ENCODE results near the gene ATP1A2. TPM values are rescaled to one million over a fixed set of nuclear protein-coding genes. Genes with fewer than 3 reads are reported as not detected.
A peak's percentile ranks its signal among the peaks of the same experiment; 100 is the strongest.

ATP1A2 gene
- total RNA-seq, 1 donor from 2014 or later, result 93.6 TPM

- Mint-ChIP-seq H3K4me1 (peaks cover 6% of the 10 kb centered on the region), H3K9me3 (no peaks in the 10 kb centered on the region), H3K36me3 (ENCODE audit: low read depth) (no peaks in the 10 kb centered on the region), H3K27ac (ENCODE audit: unreplicated experiment) (no peak overlapping the region), H3K4me3 (no peak overlapping the region), H3K27me3 (ENCODE audit: low read depth) (peaks cover 86% of the 10 kb centered on the region)
- TF ChIP-seq CTCF (conservative IDR thresholded peaks at IDR 0.05), result no peak
- DNase-seq (ENCODE audit: low read depth, low spot score), result no peak
Measured at GRCh38 chr1:160077486-160077885, 38.1 kb upstream of the ATP1A2 start.

DNA sequence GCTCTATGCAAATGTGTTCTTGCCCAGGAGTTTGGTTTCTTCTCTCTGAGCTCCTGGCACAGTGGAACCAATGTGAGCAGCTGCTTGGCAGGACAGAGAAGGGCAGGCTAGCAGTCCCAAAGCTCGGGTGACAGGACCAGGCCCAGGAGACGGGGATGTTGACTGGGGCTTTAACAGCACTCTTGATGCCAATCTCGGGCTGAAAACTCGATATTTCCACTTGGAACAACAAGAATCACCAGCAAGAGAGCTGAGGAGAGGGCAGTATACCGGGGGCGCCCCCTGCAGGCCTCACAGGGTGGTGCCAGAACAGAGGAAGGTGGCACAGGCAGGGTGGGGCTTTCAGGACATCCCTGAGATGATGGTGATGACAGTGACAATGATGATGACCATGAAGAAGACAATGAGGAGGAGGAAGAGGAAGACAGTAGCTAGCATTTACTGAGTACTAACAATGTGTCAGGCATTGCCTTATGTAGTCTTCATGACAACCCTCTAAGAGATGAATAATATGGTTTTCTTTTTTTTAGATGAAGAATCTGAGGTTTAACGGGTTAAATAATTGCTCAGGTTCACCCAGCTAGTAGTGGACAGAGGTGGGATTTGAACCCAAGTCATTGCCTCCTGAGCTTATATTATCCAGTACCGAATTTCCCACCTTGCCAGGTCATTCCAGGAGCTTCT, 36.9 kb upstream of the ATP1A2 start:
- Mint-ChIP-seq H3K27ac (ENCODE audit: unreplicated experiment) (no peak overlapping the region), H3K36me3 (ENCODE audit: low read depth) (no peaks in the 10 kb centered on the region), H3K4me1 (peaks cover 6% of the 10 kb centered on the region), H3K9me3 (no peaks in the 10 kb centered on the region), H3K27me3 (ENCODE audit: low read depth) (peaks cover 87% of the 10 kb centered on the region), H3K4me3 (no peak overlapping the region)
- peak; percentile 76 for TF ChIP-seq CTCF (conservative IDR thresholded peaks at IDR 0.05)
- DNase-seq (ENCODE audit: low read depth, low spot score), result no peak

- TF ChIP-seq CTCF (conservative IDR thresholded peaks at IDR 0.05), result no peak
- Mint-ChIP-seq H3K36me3 (ENCODE audit: low read depth) (peaks cover 3% of the 10 kb centered on the region), H3K4me3 (no peak overlapping the region), H3K27me3 (ENCODE audit: low read depth) (peaks cover 91% of the 10 kb centered on the region), H3K4me1 (peaks cover 10% of the 10 kb centered on the region), H3K27ac (ENCODE audit: unreplicated experiment) (no peak overlapping the region), H3K9me3 (no peaks in the 10 kb centered on the region)
- DNase-seq (ENCODE audit: low read depth, low spot score), result no peak
Measured at GRCh38 chr1:160079448-160079847, 36.1 kb upstream of the ATP1A2 start.

GRCh38 chr1:160080381-160081100, 35.0 kb upstream of the ATP1A2 start:
- H3K27me3 Mint-ChIP-seq (ENCODE audit: low read depth), result peaks cover 92% of the 10 kb centered on the region
- no peaks in the 10 kb centered on the region for H3K9me3 Mint-ChIP-seq
- DNase-seq (ENCODE audit: low read depth, low spot score), result no peak
- H3K4me1 Mint-ChIP-seq, result peaks cover 13% of the 10 kb centered on the region
- H3K36me3 Mint-ChIP-seq (ENCODE audit: low read depth), result peaks cover 3% of the 10 kb centered on the region
- TF ChIP-seq CTCF (conservative IDR thresholded peaks at IDR 0.05), result no peak
- H3K27ac Mint-ChIP-seq (ENCODE audit: unreplicated experiment), result no peak overlapping the region
- no peak overlapping the region for H3K4me3 Mint-ChIP-seq

DNA sequence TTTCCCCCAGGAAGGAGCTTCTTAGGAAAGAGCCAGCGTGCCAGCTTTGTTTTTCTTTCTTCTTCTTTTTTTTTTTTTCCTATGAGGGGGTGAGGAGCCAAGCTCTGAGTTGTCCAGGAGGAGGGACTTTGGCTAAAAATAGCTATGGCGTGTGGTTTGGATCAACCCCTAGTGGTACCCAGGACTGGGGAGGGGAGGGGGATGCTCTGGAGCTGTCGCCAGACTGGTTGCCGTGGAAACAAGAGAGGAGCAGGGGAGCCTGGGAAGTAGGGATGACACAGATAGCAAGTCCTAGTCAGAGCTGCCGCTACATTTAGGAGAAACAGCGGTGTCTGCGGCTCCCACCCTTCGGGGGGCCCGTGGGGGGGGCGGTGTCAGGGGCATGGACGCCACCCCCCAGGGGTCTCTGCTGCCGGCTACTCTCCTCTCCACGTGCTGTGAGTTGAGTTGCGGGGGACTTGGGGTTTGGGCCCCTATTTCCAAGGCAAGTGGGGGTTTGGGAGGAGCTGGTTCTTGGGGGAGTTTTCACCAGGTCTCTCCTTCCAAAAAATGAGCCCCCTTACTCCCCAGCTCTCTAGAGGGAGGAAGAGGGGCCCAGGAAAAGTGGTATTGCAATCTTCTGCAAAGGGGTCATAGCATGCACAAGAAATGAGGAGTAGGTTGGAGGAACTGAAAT, 34.2 kb upstream of the ATP1A2 start, which contains the start of gene KCNJ9:
KCNJ9 (plus strand) TSS at position 278 of the 676 bp plus-strand sequence. CDS start 2,493 bp downstream, outside the sequence.
- Mint-ChIP-seq H3K4me3 (no peak within 1 kb of the TSS), H3K27ac (ENCODE audit: unreplicated experiment) (no peak within 1 kb of the TSS), H3K9me3 (no peaks in the 10 kb centered on the region), H3K27me3 (ENCODE audit: low read depth) (peaks cover 90% of the 10 kb centered on the region), H3K4me1 (peaks cover 19% of the 10 kb centered on the region), H3K36me3 (ENCODE audit: low read depth) (peaks cover 3% of the 10 kb centered on the region)
- no peak for DNase-seq (ENCODE audit: low read depth, low spot score)
- TF ChIP-seq CTCF (conservative IDR thresholded peaks at IDR 0.05), result no peak
